HFF-Myc (cell line): ENCODE data around the gene KCTD11.
A peak's percentile ranks its signal among the peaks of the same experiment; 100 is the strongest.

ENCODE experiments used
- DNase-seq: peaks from one replicate; pipeline ENCODE4 v3.0.0-alpha.2; 2011; ENCODE audit warnings: low read depth; ENCODE audit errors: extremely low read depth
- H3K4me3 ChIP-seq: replicated peaks from 2 replicates; pipeline ENCODE4 v1.5.1; 2011; ENCODE audit warnings: low read depth, mild to moderate bottlenecking, control low read depth, low read length
- TF ChIP-seq, protein P1 (sequence below): IDR thresholded peaks from 2 replicates; pipeline ENCODE4 v1.5.1; 2012; ENCODE audit warnings: mild to moderate bottlenecking, low read depth, low read length, control low read depth; ENCODE audit errors: missing control alignments

KCTD11 gene

DNA sequence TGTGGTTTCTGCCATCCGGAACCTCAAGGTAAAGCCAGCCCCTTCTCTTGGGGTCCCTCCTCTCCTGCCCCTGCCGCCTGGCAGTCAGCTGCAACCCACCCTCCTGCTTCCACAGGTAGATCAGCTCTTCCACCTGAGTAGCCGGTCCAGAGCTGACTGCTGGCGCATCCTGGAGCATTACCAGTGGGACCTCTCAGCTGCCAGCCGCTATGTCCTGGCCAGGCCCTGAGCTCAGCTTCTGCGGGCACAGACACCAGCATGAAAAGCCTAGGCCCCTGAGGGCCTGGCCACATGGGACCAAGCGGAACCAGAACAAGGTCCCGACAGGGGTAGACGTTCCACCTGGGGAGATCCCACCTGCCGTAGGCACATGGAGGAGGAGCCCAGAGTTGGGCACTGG is 36.9 kb downstream of the KCTD11 start:
- TF ChIP-seq, protein P1, sequence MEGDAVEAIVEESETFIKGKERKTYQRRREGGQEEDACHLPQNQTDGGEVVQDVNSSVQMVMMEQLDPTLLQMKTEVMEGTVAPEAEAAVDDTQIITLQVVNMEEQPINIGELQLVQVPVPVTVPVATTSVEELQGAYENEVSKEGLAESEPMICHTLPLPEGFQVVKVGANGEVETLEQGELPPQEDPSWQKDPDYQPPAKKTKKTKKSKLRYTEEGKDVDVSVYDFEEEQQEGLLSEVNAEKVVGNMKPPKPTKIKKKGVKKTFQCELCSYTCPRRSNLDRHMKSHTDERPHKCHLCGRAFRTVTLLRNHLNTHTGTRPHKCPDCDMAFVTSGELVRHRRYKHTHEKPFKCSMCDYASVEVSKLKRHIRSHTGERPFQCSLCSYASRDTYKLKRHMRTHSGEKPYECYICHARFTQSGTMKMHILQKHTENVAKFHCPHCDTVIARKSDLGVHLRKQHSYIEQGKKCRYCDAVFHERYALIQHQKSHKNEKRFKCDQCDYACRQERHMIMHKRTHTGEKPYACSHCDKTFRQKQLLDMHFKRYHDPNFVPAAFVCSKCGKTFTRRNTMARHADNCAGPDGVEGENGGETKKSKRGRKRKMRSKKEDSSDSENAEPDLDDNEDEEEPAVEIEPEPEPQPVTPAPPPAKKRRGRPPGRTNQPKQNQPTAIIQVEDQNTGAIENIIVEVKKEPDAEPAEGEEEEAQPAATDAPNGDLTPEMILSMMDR = no peak
- no peak for DNase-seq
- H3K4me3 ChIP-seq = no peak overlapping the region

DNA sequence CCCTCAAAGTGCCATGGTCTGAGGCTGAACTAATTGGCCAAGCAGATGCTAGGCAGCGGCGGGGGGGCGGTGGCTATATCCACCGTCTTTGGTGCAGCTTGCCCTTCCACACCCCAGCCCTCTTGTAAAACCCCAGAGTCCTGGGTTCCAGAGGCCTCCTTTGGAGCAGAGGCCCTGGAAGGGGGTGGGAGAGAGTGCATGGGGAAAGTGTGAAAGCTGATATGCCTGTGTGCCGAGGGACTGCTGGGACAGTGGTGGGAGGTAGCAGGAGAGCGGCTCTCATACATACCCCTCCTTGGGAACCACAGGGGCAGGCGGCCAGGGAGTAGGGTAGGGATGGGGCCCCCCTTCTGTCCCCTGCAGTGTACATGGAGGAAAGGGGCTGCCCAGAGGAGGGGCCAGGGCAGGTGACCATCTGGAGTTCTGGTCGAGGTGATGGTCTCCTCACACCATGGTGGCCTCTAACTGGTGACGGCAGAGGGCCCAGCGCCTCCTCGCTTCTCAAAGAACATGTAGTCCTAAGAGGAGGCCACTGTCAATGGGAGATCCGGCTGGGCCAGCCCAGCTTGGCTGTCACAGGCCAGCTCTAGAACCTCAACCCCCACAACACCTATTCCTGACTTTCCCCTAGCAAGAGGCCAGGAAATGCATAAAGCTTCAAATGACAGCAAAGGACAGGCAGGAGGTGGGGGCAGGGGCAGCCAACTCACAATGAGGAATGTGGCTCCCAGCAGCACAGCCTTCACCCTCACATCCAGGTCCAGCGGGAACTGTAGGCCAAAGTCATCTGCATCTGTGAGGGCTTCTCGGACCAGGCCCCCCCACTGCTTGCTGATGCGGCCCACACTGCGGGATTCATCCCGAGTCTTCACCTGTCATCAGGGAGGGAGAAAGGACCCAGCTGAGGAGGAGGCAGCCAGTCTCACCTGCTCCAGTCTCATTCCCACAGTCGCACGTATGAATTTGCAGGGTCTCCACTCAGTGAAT is 38.3 kb downstream of the KCTD11 start:
- H3K4me3 ChIP-seq = no peak overlapping the region
- DNase-seq = no peak
- TF ChIP-seq, protein P1 = no peak

DNA sequence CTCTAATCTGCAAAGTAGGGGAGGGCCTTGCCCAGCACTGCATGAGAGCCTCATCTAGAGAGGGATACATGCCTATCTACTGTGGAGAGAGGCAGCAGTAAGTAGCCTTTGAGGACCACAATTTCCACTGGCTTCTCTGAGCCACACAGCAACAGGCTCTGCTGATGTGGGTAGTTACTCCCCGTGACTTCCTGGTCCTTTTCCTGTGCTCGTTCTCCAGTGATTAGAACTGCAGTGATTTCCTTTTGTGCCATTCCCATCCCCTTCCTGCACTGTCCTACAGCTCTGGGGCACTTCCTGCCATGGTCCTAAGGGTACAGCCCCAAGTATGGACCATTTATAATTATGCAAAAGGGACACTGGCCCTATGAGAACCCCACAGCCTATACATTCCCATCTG is 39.3 kb downstream of the KCTD11 start:
- no peak for DNase-seq
- TF ChIP-seq, protein P1 = no peak

DNA sequence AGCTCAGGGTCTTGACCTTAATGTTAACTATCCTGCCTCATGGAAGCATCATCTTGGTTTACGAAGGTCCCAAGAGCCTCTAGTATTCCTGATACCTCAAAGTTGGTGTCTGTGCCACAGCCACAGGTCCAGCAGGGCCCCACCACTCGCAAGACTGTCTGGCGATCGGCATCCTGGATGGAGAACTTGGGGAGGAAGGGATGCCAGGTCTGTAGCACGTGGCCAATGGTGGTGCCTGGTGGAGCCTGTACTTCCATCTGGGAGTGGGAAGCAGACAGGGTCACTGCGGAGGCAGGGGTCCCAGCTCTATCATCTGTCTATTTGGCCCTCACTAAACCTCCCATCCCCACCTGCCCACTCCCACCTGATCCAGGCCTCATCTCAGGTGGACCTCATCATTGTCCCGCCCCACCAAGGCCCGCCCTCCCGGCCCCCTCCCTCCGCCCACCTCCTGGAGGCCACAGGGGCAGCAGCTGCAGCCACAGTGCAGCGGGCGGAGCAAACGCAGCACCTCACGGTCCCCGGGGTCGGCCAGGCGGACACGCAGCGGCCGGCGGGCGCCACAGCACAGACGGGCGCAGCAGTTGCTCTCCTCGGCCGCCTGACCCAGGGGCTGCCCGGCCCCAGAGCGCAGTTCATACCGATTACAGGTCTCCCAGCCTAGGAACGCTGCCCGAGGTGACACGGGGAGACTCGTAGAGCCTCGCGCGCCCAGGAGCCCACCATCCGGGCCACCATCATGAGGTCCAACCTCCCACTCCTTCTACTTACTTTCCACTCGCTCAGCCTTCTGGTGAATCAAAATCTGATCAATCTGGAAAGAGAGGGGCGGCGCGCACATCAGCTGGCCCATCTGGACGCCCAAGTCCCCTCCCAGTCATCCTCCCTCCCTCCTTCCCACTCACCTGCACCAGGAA is 41.0 kb downstream of the KCTD11 start:
- H3K4me3 ChIP-seq = peak overlapping the region; percentile 81
- TF ChIP-seq, protein P1 = no peak
- no peak for DNase-seq

More for the DNA sequence above, 39.3 kb downstream of the KCTD11 start:
- H3K4me3 ChIP-seq = no peak overlapping the region

DNA sequence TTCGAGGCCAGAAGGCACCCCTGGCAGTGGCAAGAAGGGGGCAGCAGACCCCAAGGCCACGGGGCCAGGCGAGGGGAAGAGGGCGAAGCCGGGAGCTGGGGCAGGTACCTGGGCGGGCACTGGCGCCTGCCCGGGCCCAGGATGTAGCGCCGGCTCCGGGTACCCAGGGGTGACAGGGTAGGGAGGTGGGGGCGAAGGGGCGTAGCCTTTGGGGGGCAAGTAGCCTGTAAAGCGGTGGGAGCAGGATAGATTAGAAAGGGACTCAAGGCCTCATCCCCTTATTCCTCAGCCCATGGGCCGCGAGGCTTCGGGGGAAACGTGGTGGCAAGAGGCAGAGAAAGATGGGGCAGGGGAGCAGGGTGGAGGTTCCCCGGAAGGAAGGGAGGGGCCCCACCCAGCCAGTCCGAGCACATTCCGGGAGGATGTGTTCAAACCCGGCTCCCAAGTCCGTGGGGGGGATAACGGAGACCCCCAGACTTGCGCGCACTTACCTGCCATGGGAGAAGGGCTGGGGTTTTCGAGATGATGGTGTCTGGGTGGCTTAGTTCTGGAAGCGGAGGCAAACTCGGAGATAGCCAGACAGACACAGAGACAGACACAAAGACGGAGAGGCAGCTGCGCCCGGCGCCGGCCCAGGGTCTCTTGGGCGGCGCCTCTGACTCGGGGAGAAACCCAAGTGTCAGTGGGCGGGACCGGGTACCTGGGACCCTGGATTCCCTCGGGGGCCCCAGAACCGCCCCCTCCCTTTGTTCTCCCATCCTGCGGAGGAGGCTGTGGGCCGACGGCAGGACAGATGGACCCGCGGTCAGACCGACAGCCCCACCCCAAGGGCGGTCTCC is 41.9 kb downstream of the KCTD11 start:
- DNase-seq = no peak
- TF ChIP-seq, protein P1 = peak; percentile 8
- H3K4me3 ChIP-seq = peak overlapping the region; percentile 81
